CD8-positive, alpha-beta memory T cell (primary cell): ENCODE results near the gene ELN. TPM values are rescaled to one million over a fixed set of nuclear protein-coding genes. Genes with fewer than 3 reads are reported as not detected.

Source experiments
- CTCF ChIA-PET: fragments of 350-600 bp; sonication (Branson Sonifier 250); formaldehyde crosslinking; loops from one replicate; lab custom pipeline; 2021; ENCODE audit warnings: antibody characterized with exemption; lab: Charles Lee
- POLR2A ChIA-PET: fragments of 350-600 bp; sonication (Branson Sonifier 250); formaldehyde crosslinking; loops from one replicate; lab custom pipeline; 2021; ENCODE audit warnings: antibody characterized with exemption; lab: Charles Lee
- DNase-seq, 5 donors: peaks; one replicate each; pipeline versions ENCODE4 v3.0.0 to v3.0.0-alpha.2; 2020 to 2022; ENCODE audit warnings: mixed read lengths in 1 of 5
- H3K27ac ChIP-seq: one replicate; pipeline ENCODE4 v1.7.0; 2013; ENCODE audit warnings: low read depth, mild to moderate bottlenecking, low read length, moderate library complexity
- H3K27me3 ChIP-seq: 2 replicates; pipeline ENCODE4 v1.7.0; 2013; ENCODE audit warnings: low read length, mild to moderate bottlenecking; ENCODE audit not compliant: insufficient read depth, poor library complexity, severe bottlenecking
- H3K36me3 ChIP-seq: 2 replicates; pipeline ENCODE4 v1.7.0; 2013; ENCODE audit warnings: mild to moderate bottlenecking, low read length, moderate library complexity; ENCODE audit not compliant: insufficient read depth
- H3K4me1 ChIP-seq: 2 replicates; pipeline ENCODE4 v1.7.0; 2013; ENCODE audit warnings: mild to moderate bottlenecking, low read length, moderate library complexity; ENCODE audit not compliant: insufficient read depth
- H3K4me3 ChIP-seq: 2 replicates; pipeline ENCODE4 v1.7.0; 2013; ENCODE audit warnings: mild to moderate bottlenecking, low read length
- H3K9me3 ChIP-seq: 2 replicates; pipeline ENCODE4 v1.7.0; 2013; ENCODE audit warnings: mild to moderate bottlenecking, low read length
- H3K27ac Mint-ChIP-seq, 8 donors: one replicate each; pipeline ENCODE4 v1.8.0; 2020 to 2021; ENCODE audit warnings: mixed read lengths in 8 of 8, mild to moderate bottlenecking in 6 of 8, inconsistent platforms in 3 of 8, moderate library complexity in 3 of 8
- H3K27me3 Mint-ChIP-seq, 2 donors: one replicate each; pipeline ENCODE4 v1.8.0; 2020 to 2021; ENCODE audit warnings: mixed read lengths in 2 of 2, mild to moderate bottlenecking in 1 of 2, moderate library complexity in 1 of 2
- H3K36me3 Mint-ChIP-seq, 3 donors: one replicate each; pipeline ENCODE4 v1.8.0; 2020 to 2021; ENCODE audit warnings: mixed read lengths in 3 of 3, inconsistent platforms in 1 of 3, mild to moderate bottlenecking in 1 of 3
- H3K4me1 Mint-ChIP-seq, 3 donors: one replicate each; pipeline ENCODE4 v1.8.0; 2020 to 2021; ENCODE audit warnings: mixed read lengths in 3 of 3, inconsistent platforms in 1 of 3, mild to moderate bottlenecking in 1 of 3
- H3K4me3 Mint-ChIP-seq, 7 donors: one replicate each; pipeline ENCODE4 v1.8.0; 2020 to 2021; ENCODE audit warnings: mixed read lengths in 7 of 7, mild to moderate bottlenecking in 6 of 7, moderate library complexity in 4 of 7, inconsistent platforms in 2 of 7
- H3K9me3 Mint-ChIP-seq, 5 donors: one replicate each; pipeline ENCODE4 v1.8.0; 2020 to 2022; ENCODE audit warnings: mixed read lengths in 5 of 5, mild to moderate bottlenecking in 3 of 5, moderate library complexity in 2 of 5, inconsistent platforms in 1 of 5
- polyA plus RNA-seq: library from polyadenylated mRNA; unstranded; fragments of 300-500 nt; fragmentation: Illumina TruSeq; gene quantifications from one replicate; pipeline ENCODE4 v1.2.3, GENCODE V29; 2021
- total RNA-seq, 2 experiments: library from RNA; stranded (reverse); gene quantifications; one replicate each; pipeline ENCODE4 v1.2.3, GENCODE V29; 2021

Gene ELN
- total and polyA plus RNA-seq, 3 experiments from 2014 or later: not detected

DNA sequence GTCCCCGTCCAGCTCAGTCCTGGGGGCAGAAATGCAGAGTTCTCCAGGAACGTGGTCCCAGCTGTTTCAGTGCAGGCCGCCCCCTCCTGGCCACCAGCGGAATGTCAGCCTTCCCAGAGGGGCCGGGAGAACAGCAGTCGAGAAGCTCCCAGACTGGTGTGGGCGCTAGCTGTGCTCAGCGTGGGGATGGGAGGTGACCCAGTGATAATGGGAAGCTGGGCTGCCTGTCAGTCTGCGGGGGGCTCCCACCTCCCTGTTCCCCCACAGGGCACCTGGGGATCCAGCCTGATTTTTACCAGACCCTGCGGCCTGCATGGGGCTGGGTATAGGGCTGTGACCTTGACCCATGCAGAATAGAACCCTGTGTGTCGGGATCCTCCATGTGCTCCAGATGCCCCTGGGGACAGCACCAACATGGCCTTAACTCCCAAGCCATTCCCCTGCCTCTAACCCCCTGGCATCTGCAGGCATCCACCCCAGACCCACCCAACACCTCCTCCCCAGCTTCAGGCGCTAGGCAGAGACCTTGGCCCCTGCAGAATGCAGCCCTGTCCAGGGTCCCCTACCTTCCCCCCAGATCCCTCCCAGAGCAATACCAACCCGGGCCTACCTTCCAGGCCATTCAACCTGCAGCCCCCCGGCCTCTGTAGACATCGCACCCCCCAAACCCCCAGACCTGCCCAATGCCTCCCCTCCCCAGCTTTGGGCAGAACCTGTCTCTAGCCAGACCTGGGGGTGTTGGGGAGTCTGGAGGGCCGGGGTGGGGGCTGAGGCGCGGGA is 880 bp upstream of the ELN start:
- no peaks in the 10 kb centered on the region for H3K9me3 ChIP-seq
- H3K36me3 ChIP-seq: no peaks in the 10 kb centered on the region
- Mint-ChIP-seq H3K27me3 (peaks cover 37 to 58% of the 10 kb centered on the region in 2 donors), H3K36me3 (no peaks in the 10 kb centered on the region), H3K4me1 (peaks cover 9 to 17% (median 12%) of the 10 kb centered on the region in 3 donors), H3K9me3 (no peaks in the 10 kb centered on the region), H3K27ac (peak overlapping the region in 1 of 8 donors; percentile 60), H3K4me3 (peak overlapping the region in 1 of 7 donors; percentile 23)
- H3K27me3 ChIP-seq: peaks cover 26% of the 10 kb centered on the region
- peak; percentile 18 to 69 (median 42) for DNase-seq
- ChIA-PET POLR2A (no interaction called here), CTCF (interaction anchor here (0.6 to 2.4 kb wide), 10 partner anchors 10 to 163 kb away, joined by 3 to 17 read pairs (median 6); no protein-coding TSS in a partner anchor)
- peaks cover 4% of the 10 kb centered on the region for H3K4me1 ChIP-seq
- H3K4me3 ChIP-seq: no peak overlapping the region
- H3K27ac ChIP-seq: no peak overlapping the region

DNA sequence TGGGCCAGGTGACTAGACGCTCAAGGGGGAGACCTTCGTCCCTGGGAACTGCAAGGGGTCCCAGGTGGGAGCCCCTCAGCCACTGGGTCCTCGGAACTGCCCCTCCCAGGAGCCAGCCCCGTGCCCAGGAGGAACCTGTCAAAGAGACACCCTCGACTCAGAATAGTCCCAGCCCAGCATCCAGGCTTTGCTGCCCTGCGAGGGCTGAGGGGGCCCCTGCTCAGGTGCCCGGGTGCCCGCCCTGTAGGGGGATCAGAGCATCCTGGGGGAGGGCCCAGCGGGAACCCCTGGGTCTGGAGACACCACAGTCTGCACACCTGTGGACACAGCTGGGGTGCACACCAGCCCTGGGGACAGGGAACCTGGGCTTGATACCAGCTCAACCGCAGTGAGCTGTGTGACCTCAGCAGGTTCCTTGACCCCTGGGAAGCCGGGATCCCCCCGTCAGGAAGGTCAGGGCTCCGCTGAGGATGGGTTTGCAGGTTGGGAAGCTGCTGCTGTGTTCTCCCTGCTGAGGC is 407 bp downstream of the ELN start:
- Mint-ChIP-seq H3K36me3 (no peaks in the 10 kb centered on the region), H3K4me1 (peaks cover 9 to 17% (median 12%) of the 10 kb centered on the region in 3 donors), H3K4me3 (no peak overlapping the region), H3K9me3 (no peaks in the 10 kb centered on the region), H3K27ac (peak overlapping the region in 1 of 8 donors; percentile 22), H3K27me3 (peaks cover 39 to 55% of the 10 kb centered on the region in 2 donors)
- POLR2A ChIA-PET: no interaction called here
- CTCF ChIA-PET: no interaction called here
- Histone ChIP-seq H3K27me3 (peaks cover 26% of the 10 kb centered on the region), H3K4me3 (no peak overlapping the region), H3K36me3 (no peaks in the 10 kb centered on the region), H3K27ac (no peak overlapping the region), H3K9me3 (no peaks in the 10 kb centered on the region), H3K4me1 (peaks cover 4% of the 10 kb centered on the region)
- no peak for DNase-seq

DNA sequence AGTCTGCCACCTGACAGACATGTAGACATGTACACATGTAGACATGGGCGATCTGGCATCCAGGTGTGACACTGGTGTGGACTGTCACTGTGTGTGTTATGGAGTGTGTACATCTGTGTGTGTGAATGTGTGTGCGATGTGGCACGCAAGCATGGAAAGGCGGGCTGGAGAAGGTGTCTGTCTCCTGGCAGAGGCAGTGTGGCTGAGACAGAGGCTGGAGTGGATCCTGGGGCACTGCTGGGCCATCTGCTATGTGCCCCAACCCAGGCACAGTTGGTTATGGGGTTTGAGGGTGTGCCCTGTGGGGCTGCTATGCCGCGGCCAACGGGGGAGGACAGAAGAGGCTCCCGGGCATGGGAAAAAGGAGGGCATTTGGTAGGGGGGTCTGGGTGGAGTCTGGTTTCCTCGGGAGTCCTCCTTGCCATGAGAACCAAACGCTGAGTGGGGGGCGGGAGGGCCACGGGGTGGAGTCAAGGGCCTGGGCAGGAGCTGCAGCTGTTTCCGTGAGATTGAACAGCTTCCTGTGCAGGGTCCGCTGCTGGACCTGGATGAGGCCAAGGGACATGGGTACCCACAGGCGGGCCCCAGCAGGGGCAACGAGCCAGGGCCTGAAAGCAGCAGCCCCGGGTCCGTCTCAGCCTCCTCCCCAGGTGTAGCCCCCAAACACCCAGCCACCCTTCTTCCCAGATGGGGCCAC is 1.3 kb downstream of the ELN start:
- Mint-ChIP-seq H3K4me3 (no peak overlapping the region), H3K4me1 (peaks cover 9 to 17% (median 12%) of the 10 kb centered on the region in 3 donors), H3K36me3 (no peaks in the 10 kb centered on the region), H3K9me3 (no peaks in the 10 kb centered on the region), H3K27me3 (peaks cover 37 to 47% of the 10 kb centered on the region in 2 donors), H3K27ac (peak overlapping the region in 2 of 8 donors; percentile 16 to 22)
- H3K4me1 ChIP-seq: peaks cover 4% of the 10 kb centered on the region
- H3K27me3 ChIP-seq: peaks cover 26% of the 10 kb centered on the region
- H3K4me3 ChIP-seq: no peak overlapping the region
- ChIA-PET CTCF (interaction anchor here (0.9 kb wide), 1 partner anchor 38 kb away, joined by 3 read pairs; no protein-coding TSS in a partner anchor), POLR2A (no interaction called here)
- no peaks in the 10 kb centered on the region for H3K9me3 ChIP-seq
- H3K36me3 ChIP-seq: no peaks in the 10 kb centered on the region
- no peak for DNase-seq
- no peak overlapping the region for H3K27ac ChIP-seq

DNA sequence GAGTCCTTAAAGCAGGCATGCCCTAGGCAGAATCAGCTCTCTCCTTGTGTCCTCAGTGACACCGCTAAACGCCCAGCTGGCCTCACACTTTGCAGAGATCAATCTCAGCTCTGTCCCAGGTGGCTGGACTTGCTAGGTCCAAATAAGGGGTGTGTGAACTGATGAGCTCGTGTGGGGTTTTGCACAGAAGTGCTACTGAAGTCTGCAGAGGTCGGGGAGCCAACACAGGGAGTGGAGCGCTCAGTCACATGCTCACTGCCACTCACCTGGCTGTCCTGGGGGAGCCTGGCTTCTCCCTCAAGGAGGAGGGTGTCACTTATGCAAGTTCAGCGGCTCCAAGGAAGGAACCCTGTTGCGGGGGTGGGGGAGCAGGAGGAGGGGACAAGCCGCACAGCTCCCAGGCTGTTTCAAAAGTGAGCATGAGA is 2.0 kb downstream of the ELN start:
- peaks cover 4% of the 10 kb centered on the region for H3K4me1 ChIP-seq
- H3K4me3 Mint-ChIP-seq: no peak overlapping the region
- H3K36me3 Mint-ChIP-seq: no peaks in the 10 kb centered on the region
- ChIA-PET POLR2A (no interaction called here), CTCF (interaction anchor here (0.9 kb wide), 1 partner anchor 38 kb away, joined by 3 read pairs; no protein-coding TSS in a partner anchor)
- H3K9me3 Mint-ChIP-seq: no peaks in the 10 kb centered on the region
- peaks cover 26% of the 10 kb centered on the region for H3K27me3 ChIP-seq
- H3K27ac Mint-ChIP-seq: peak overlapping the region in 1 of 8 donors; percentile 60
- no peak overlapping the region for H3K27ac ChIP-seq
- peaks cover 34 to 44% of the 10 kb centered on the region in 2 donors for H3K27me3 Mint-ChIP-seq
- peaks cover 9 to 17% (median 12%) of the 10 kb centered on the region in 3 donors for H3K4me1 Mint-ChIP-seq
- H3K4me3 ChIP-seq: no peak overlapping the region
- DNase-seq: no peak
- H3K36me3 ChIP-seq: no peaks in the 10 kb centered on the region
- H3K9me3 ChIP-seq: no peaks in the 10 kb centered on the region

DNA sequence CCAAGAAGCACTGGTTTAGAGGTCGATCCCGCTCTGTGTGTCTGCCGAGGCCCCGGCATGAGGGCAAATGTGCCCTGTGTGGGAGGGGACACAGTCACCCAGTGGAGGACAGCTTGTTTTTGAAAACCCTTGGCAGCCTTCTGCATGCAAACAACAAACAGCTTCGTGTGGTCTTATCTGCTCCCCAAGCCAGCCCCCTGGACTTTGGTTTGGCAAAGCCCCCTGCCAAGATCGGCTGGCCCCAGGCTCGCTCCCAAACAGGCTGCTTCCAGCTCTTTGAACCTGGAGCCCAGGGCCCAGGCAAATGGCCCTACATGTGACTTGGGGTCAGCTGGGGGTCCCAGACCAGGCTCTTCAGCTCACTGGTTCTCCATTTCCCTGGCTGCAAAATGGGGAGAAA is 2.9 kb downstream of the ELN start:
- peak overlapping the region in 1 of 8 donors; percentile 47 for H3K27ac Mint-ChIP-seq
- no peak overlapping the region for H3K4me3 ChIP-seq
- DNase-seq: no peak
- no peaks in the 10 kb centered on the region for H3K36me3 Mint-ChIP-seq
- POLR2A ChIA-PET: no interaction called here
- H3K27me3 ChIP-seq: peaks cover 26% of the 10 kb centered on the region
- H3K4me3 Mint-ChIP-seq: no peak overlapping the region
- no peak overlapping the region for H3K27ac ChIP-seq
- no peaks in the 10 kb centered on the region for H3K9me3 Mint-ChIP-seq
- H3K9me3 ChIP-seq: no peaks in the 10 kb centered on the region
- no peaks in the 10 kb centered on the region for H3K36me3 ChIP-seq
- peaks cover 9 to 16% (median 12%) of the 10 kb centered on the region in 3 donors for H3K4me1 Mint-ChIP-seq
- peaks cover 27 to 36% of the 10 kb centered on the region in 2 donors for H3K27me3 Mint-ChIP-seq
- H3K4me1 ChIP-seq: peaks cover 4% of the 10 kb centered on the region
- CTCF ChIA-PET: no interaction called here

- peaks cover 7 to 10% (median 9%) of the 10 kb centered on the region in 3 donors for H3K4me1 Mint-ChIP-seq
- ChIA-PET CTCF (no interaction called here), POLR2A (no interaction called here)
- no peak for DNase-seq
- Histone ChIP-seq H3K27ac (no peak overlapping the region), H3K9me3 (no peaks in the 10 kb centered on the region), H3K36me3 (no peaks in the 10 kb centered on the region), H3K27me3 (peaks cover 19% of the 10 kb centered on the region), H3K4me1 (peaks cover 2% of the 10 kb centered on the region), H3K4me3 (no peak overlapping the region)
- H3K9me3 Mint-ChIP-seq: no peaks in the 10 kb centered on the region
- no peaks in the 10 kb centered on the region for H3K36me3 Mint-ChIP-seq
- peaks cover 20 to 28% of the 10 kb centered on the region in 2 donors for H3K27me3 Mint-ChIP-seq
- peak overlapping the region in 1 of 8 donors; percentile 82 for H3K27ac Mint-ChIP-seq
- no peak overlapping the region for H3K4me3 Mint-ChIP-seq
Measured at GRCh38 chr7:74031403-74032190, 3.6 kb downstream of the ELN start.

GRCh38 chr7:74032191-74032490 is 4.2 kb downstream of the ELN start:
- ChIA-PET CTCF (no interaction called here), POLR2A (no interaction called here)
- H3K27me3 ChIP-seq: peaks cover 14% of the 10 kb centered on the region
- Mint-ChIP-seq H3K9me3 (no peaks in the 10 kb centered on the region), H3K27me3 (peaks cover 14 to 26% of the 10 kb centered on the region in 2 donors), H3K4me1 (peaks cover 5 to 8% (median 6%) of the 10 kb centered on the region in 3 donors), H3K36me3 (no peaks in the 10 kb centered on the region), H3K4me3 (no peak overlapping the region), H3K27ac (peak overlapping the region in 1 of 8 donors; percentile 82)
- no peak for DNase-seq
- H3K36me3 ChIP-seq: no peaks in the 10 kb centered on the region
- H3K4me1 ChIP-seq: no peaks in the 10 kb centered on the region
- no peak overlapping the region for H3K27ac ChIP-seq
- no peaks in the 10 kb centered on the region for H3K9me3 ChIP-seq
- H3K4me3 ChIP-seq: no peak overlapping the region
